GM21367 (cell line): ENCODE measurements around the gene ATP2C2.

Source experiments
- ATAC-seq: cut with Tn5 transposase; IDR thresholded peaks from one replicate; pipeline ENCODE4 v1.9.1; 2021; ENCODE audit not compliant: unreplicated experiment

The ATP2C2 gene

GRCh38 chr16:84465154-84465553, 96.8 kb downstream of the ATP2C2 start:
- no peak for ATAC-seq

- ATAC-seq, result no peak
Measured at GRCh38 chr16:84466692-84467091, 98.4 kb downstream of the ATP2C2 start.

GRCh38 chr16:84467256-84467655, 98.9 kb downstream of the ATP2C2 start:
- no peak for ATAC-seq

- no peak for ATAC-seq
Measured at GRCh38 chr16:84467709-84468108, 99.4 kb downstream of the ATP2C2 start.

- ATAC-seq, result no peak
Measured at GRCh38 chr16:84471316-84471715, 103.0 kb downstream of the ATP2C2 start.

- ATAC-seq, result no peak
Measured at GRCh38 chr16:84471966-84472365, 103.6 kb downstream of the ATP2C2 start.

- ATAC-seq, result no peak
Measured at GRCh38 chr16:84475643-84476240, 107.4 kb downstream of the ATP2C2 start.

- no peak for ATAC-seq
Measured at GRCh38 chr16:84476401-84476800, 108.1 kb downstream of the ATP2C2 start.

- no peak for ATAC-seq
Measured at GRCh38 chr16:84477661-84478060, 109.3 kb downstream of the ATP2C2 start.

GRCh38 chr16:84478172-84478947, 110.0 kb downstream of the ATP2C2 start:
- no peak for ATAC-seq

GRCh38 chr16:84479716-84480450, 111.5 kb downstream of the ATP2C2 start:
- ATAC-seq, result no peak

GRCh38 chr16:84481051-84481735, 112.9 kb downstream of the ATP2C2 start:
- ATAC-seq, result no peak

GRCh38 chr16:84482001-84482891, 113.9 kb downstream of the ATP2C2 start:
- no peak for ATAC-seq

- ATAC-seq, result no peak
Measured at GRCh38 chr16:84482951-84483881, 114.9 kb downstream of the ATP2C2 start.

GRCh38 chr16:84483882-84484565, 115.7 kb downstream of the ATP2C2 start:
- no peak for ATAC-seq

GRCh38 chr16:84484579-84485254, 116.4 kb downstream of the ATP2C2 start:
- no peak for ATAC-seq

GRCh38 chr16:84485255-84486010, 117.1 kb downstream of the ATP2C2 start:
- ATAC-seq, result no peak
